GM23338 (cell line): ENCODE measurements around the gene GALC. TPM values are rescaled to one million over a fixed set of nuclear protein-coding genes. Genes with fewer than 3 reads are reported as not detected.

ENCODE experiments used
- ATAC-seq: fragments of 200-7000 bp; cut with Tn5 transposase; 3 replicates; pipeline ENCODE4 v1.9.1; 2020
- DNase-seq: peaks from one replicate; pipeline ENCODE4 v3.0.0-alpha.2; 2015; ENCODE audit warnings: low spot score
- H2AFZ ChIP-seq: fragments of 200-600 bp; sonication (generic); 2 replicates; pipeline ENCODE4 v1.8.0; 2016; ENCODE audit warnings: antibody characterized with exemption, mild to moderate bottlenecking, moderate library complexity
- H3F3A ChIP-seq: fragments of 200-600 bp; sonication (generic); replicated peaks from 2 replicates; pipeline ENCODE4 v1.8.0; 2017; ENCODE audit warnings: antibody characterized with exemption, mixed run types, low read depth
- H3K27ac ChIP-seq: fragments of 200-600 bp; sonication (generic); 2 replicates; pipeline ENCODE4 v1.6.1; 2016; ENCODE audit warnings: low read depth
- H3K27me3 ChIP-seq: fragments of 200-600 bp; sonication (generic); 2 replicates; pipeline ENCODE4 v1.8.0; 2016; ENCODE audit warnings: mild to moderate bottlenecking, mixed run types, moderate library complexity; ENCODE audit not compliant: insufficient read depth
- H3K36me3 ChIP-seq: fragments of 200-600 bp; sonication (generic); 2 replicates; pipeline ENCODE4 v1.8.0; 2016; ENCODE audit warnings: mild to moderate bottlenecking; ENCODE audit not compliant: insufficient read depth
- H3K4me1 ChIP-seq: fragments of 200-600 bp; sonication (generic); 2 replicates; pipeline ENCODE4 v1.8.0; 2016; ENCODE audit warnings: mild to moderate bottlenecking, moderate library complexity; ENCODE audit not compliant: insufficient read depth
- H3K4me2 ChIP-seq: fragments of 200-600 bp; sonication (generic); 2 replicates; pipeline ENCODE4 v1.7.1; 2017; ENCODE audit warnings: mixed run types
- H3K4me3 ChIP-seq: fragments of 200-600 bp; sonication (generic); 2 replicates; pipeline ENCODE4 v1.6.1; 2016; ENCODE audit warnings: mixed run types
- H3K79me2 ChIP-seq: fragments of 200-600 bp; sonication (generic); replicated peaks from 2 replicates; pipeline ENCODE4 v1.8.0; 2017; ENCODE audit warnings: mild to moderate bottlenecking; ENCODE audit not compliant: insufficient read depth
- H3K9me2 ChIP-seq: fragments of 200-600 bp; sonication (generic); 2 replicates; pipeline ENCODE4 v1.8.0; 2017; ENCODE audit not compliant: insufficient read depth
- H4K20me1 ChIP-seq: fragments of 200-600 bp; sonication (generic); replicated peaks from 2 replicates; pipeline ENCODE4 v1.8.0; 2017; ENCODE audit warnings: mild to moderate bottlenecking; ENCODE audit not compliant: insufficient read depth
- H3K27ac Mint-ChIP-seq: 2 replicates; pipeline ENCODE4 v1.8.0; 2020; ENCODE audit warnings: inconsistent platforms, mild to moderate bottlenecking, moderate library complexity, mixed read lengths
- H3K27me3 Mint-ChIP-seq: 3 replicates; pipeline ENCODE4 v1.8.0; 2022; ENCODE audit warnings: low read depth, mild to moderate bottlenecking, moderate library complexity, mixed read lengths, inconsistent platforms; ENCODE audit not compliant: insufficient read depth, poor library complexity
- H3K36me3 Mint-ChIP-seq: 3 replicates; pipeline ENCODE4 v1.8.0; 2021; ENCODE audit warnings: low read depth, mild to moderate bottlenecking, inconsistent platforms, moderate library complexity, mixed read lengths
- H3K4me1 Mint-ChIP-seq: 3 replicates; pipeline ENCODE4 v1.8.0; 2020; ENCODE audit warnings: mild to moderate bottlenecking, inconsistent platforms, mixed read lengths
- H3K4me3 Mint-ChIP-seq: 3 replicates; pipeline ENCODE4 v1.8.0; 2021; ENCODE audit warnings: moderate library complexity, mild to moderate bottlenecking, inconsistent platforms, mixed read lengths
- H3K9me3 Mint-ChIP-seq: 3 replicates; pipeline ENCODE4 v1.8.0; 2020; ENCODE audit warnings: moderate library complexity, mild to moderate bottlenecking, inconsistent platforms, mixed read lengths
- CREB1 ChIP-seq: fragments of 250-450 bp; sonication (Bioruptor Pico); IDR thresholded peaks from 2 replicates; pipeline ENCODE4 v1.5.0; 2020; ENCODE audit warnings: low read depth, mild to moderate bottlenecking, moderate library complexity
- CTCF ChIP-seq, 2 experiments: fragments of 200-600 bp in 1 of 2; sonication (generic) in 1 of 2; conservative IDR thresholded peaks; 2 replicates each; pipeline versions ENCODE4 v1.5.1 to v1.6.1; 2016 to 2017; ENCODE audit warnings: antibody characterized with exemption in 2 of 2, low read depth in 2 of 2, mild to moderate bottlenecking in 2 of 2, moderate library complexity in 1 of 2
- ETS1 ChIP-seq: IDR thresholded peaks from 2 replicates; pipeline ENCODE4 v1.6.1; 2016; ENCODE audit warnings: antibody characterized with exemption
- EZH2 ChIP-seq: fragments of 200-600 bp; sonication (generic); IDR thresholded peaks from one replicate; pipeline ENCODE4 v1.8.0; 2017; ENCODE audit warnings: antibody characterized with exemption, mild to moderate bottlenecking, low read depth; ENCODE audit not compliant: unreplicated experiment
- EZH2phosphoT487 ChIP-seq: fragments of 200-600 bp; sonication (generic); IDR thresholded peaks from one replicate; pipeline ENCODE4 v1.8.1; 2018; ENCODE audit warnings: antibody characterized with exemption; ENCODE audit not compliant: unreplicated experiment
- JUNB ChIP-seq: IDR thresholded peaks from one replicate; pipeline ENCODE4 v1.6.1; 2016; ENCODE audit warnings: antibody characterized with exemption; ENCODE audit not compliant: unreplicated experiment
- NANOG ChIP-seq: IDR thresholded peaks from 2 replicates; pipeline ENCODE4 v1.6.1; 2016; ENCODE audit warnings: antibody characterized with exemption, borderline replicate concordance
- REST ChIP-seq: IDR thresholded peaks from one replicate; pipeline ENCODE4 v1.6.1; 2018; ENCODE audit warnings: antibody characterized with exemption; ENCODE audit not compliant: unreplicated experiment
- ZNF114 ChIP-seq: fragments of 250-450 bp; sonication (Bioruptor Pico); IDR thresholded peaks from 2 replicates; pipeline ENCODE4 v1.5.0; 2020; ENCODE audit warnings: mild to moderate bottlenecking, moderate library complexity
- ZNF331 ChIP-seq: fragments of 250-450 bp; sonication (Bioruptor Pico); IDR thresholded peaks from 2 replicates; pipeline ENCODE4 v1.5.0; 2020; ENCODE audit warnings: low read depth, mild to moderate bottlenecking, moderate library complexity
- ZNF462 ChIP-seq: fragments of 250-450 bp; sonication (Bioruptor Pico); IDR thresholded peaks from 2 replicates; pipeline ENCODE4 v1.5.0; 2020; ENCODE audit warnings: mild to moderate bottlenecking, moderate library complexity
- polyA plus RNA-seq: library from polyadenylated mRNA; unstranded; fragments of >200 nt; fragmentation: Nextera tagmentation; extraction: Ambion mirVana; gene quantifications from 2 replicates; pipeline ENCODE4 v1.2.1, GENCODE V29; 2016
- total RNA-seq: library from RNA; depleted of rRNA; stranded (reverse); fragments of >200 nt; shearing (Covaris generic); gene quantifications from 2 replicates; pipeline ENCODE4 v1.2.3, GENCODE V29; 2014

GALC gene
- total and polyA plus RNA-seq, 2 experiments from 2014 or later, result 3.4 to 12.9 TPM

- no peak overlapping the region for H3K4me2 ChIP-seq
- Mint-ChIP-seq H3K4me1 (peaks cover 7% of the 10 kb centered on the region; the same call in 2 of the 3 replicates), H3K27me3 (peaks cover 1% of the 10 kb centered on the region), H3K4me3 (no peak overlapping the region), H3K36me3 (no peaks in the 10 kb centered on the region), H3K9me3 (no peaks in the 10 kb centered on the region), H3K27ac (no peak overlapping the region)
- no peak for ATAC-seq
- DNase-seq, result no peak
- no peaks in the 10 kb centered on the region for H4K20me1 ChIP-seq
- TF ChIP-seq ZNF331 (no peak), ZNF114 (CRISPR knock-in tag) (no peak), CTCF (conservative IDR thresholded peaks at IDR 0.05; ENCODE audit: low read depth in 2 of 2) (no peak), CREB1 (no peak), ETS1 (no peak), ZNF462 (no peak), REST (no peak), NANOG (no peak), EZH2 (no peak), JUNB (no peak), EZH2phosphoT487 (no peak)
- H3K79me2 ChIP-seq, result no peaks in the 10 kb centered on the region
- no peaks in the 10 kb centered on the region for H3K36me3 ChIP-seq
- H3F3A ChIP-seq, result no peaks in the 10 kb centered on the region
- no peaks in the 10 kb centered on the region for H3K27me3 ChIP-seq
- H3K4me1 ChIP-seq, result no peaks in the 10 kb centered on the region
- H3K9me2 ChIP-seq, result no peaks in the 10 kb centered on the region
- no peak overlapping the region for H3K4me3 ChIP-seq
- H2AFZ ChIP-seq, result no peak overlapping the region
- no peak overlapping the region for H3K27ac ChIP-seq
Measured at GRCh38 chr14:88003425-88003824, 10.4 kb upstream of the GALC start.
